Iris pigment epithelial cell (primary cell): Measurements from ENCODE around the gene ADAMTS3.
"Not testable (repeated sequence)": the region's sequence is repeated elsewhere in the genome, so short reads cannot be mapped to it uniquely, and the experiment has no call there.

Experiments
- DNase-seq: peaks from one replicate; pipeline ENCODE4 v3.0.0-alpha.2; 2011; ENCODE audit warnings: low read depth

The ADAMTS3 gene

DNA sequence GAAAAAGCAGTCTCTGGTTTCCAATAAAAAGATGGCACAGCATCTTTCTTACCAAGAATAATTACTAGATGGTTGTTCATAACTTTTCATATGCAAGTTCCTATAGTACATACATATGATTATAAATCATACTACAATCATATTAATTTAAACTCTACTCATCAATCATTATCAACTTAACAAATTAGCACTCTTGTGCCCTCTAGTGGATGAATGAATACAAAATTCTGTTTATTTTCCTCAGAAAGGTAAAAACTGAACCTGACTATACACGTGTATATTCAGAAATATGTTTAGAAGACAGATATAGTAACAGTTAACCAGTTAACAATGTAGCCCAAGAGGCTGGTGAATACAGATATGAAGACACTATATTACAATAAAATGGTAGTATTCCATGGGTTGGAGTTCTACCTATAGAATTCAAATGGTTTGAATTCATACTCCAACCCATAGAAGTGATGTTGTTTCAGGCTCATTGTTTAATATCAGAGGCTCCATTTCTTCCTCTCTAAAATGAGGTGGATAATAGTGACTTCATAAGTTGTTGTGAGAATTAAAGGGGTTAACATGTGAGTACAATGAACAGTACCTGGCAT is 100.0 kb downstream of the ADAMTS3 start:
- DNase-seq: peak; percentile 31

DNA sequence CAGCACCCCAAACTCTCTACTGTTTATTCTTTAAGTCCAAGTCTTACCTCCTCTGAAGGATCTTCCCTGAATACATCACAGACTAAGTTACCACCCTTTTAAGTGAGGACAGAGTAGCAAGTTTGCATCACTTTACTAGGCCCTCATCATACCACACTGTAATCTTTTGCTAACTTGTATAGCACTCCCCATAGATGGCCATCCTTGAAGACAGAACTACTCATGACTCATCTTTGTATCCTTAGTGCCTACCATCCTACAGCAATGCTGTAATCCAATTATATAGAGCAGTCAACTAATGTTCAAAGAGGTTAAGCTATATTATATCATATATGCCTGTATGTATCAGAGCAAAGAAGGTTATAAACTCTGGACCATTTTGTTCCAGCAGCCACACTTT is 101.4 kb downstream of the ADAMTS3 start:
- DNase-seq: peak; percentile 39

GRCh38 chr4:72463724-72464123 is 105.3 kb downstream of the ADAMTS3 start:
- no peak for DNase-seq

- no peak for DNase-seq
Measured at GRCh38 chr4:72457158-72457557, 111.9 kb downstream of the ADAMTS3 start.

DNA sequence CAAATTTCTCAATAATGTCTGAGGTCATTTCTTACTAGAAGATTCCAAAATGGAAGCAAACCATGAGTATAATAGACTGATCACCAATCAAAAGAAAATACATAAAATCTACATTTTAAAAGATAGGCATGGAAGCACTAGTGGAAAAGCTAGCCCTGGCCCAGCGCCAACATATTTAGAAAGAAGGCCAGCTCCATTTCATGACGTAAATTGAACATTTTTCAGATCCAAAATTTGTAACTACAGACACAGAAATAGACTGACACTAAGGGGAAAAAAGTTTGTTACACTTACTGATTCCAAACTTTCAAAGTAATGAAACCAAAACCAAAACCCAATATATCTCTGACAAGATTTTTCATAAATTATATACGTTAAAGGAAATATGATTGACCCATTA is 117.7 kb downstream of the ADAMTS3 start:
- DNase-seq: no peak

DNA sequence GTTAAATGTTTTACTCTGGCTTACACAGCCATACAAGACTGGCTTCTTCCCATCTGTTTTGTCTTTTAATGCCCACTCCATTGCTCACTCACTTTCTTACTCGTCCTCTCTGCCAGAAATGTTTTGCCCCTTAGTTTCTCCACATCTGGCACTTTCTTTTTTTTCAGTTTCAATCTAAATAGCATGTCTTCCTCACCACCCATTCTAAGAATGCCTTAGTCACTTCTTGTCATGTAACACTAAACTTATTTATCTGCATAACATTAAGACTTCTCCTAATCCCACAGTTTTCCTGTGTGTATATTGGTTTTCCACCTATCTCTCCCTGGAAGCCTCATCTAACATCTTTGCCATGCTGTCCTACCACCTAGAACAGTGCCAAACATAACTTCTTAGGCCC is 119.3 kb downstream of the ADAMTS3 start:
- no peak for DNase-seq

DNA sequence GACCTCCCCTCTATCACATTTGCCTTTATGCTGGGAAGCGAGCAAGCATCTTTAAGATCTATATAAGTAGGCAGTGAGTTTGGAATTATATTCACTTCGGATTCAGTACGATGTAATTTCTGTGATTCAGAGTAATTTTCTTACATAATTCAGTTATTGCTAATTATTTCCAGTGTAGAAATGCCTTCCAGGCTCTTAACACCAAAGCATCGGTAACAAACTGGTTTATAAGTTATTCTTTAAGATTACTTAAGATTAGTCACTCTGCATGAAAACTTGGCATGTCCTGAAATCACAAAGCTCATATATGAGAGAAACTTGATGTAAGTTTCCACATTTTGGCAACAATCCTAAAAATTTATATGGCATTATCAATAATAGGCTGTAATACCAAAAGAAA is 120.8 kb downstream of the ADAMTS3 start:
- DNase-seq: no peak

DNA sequence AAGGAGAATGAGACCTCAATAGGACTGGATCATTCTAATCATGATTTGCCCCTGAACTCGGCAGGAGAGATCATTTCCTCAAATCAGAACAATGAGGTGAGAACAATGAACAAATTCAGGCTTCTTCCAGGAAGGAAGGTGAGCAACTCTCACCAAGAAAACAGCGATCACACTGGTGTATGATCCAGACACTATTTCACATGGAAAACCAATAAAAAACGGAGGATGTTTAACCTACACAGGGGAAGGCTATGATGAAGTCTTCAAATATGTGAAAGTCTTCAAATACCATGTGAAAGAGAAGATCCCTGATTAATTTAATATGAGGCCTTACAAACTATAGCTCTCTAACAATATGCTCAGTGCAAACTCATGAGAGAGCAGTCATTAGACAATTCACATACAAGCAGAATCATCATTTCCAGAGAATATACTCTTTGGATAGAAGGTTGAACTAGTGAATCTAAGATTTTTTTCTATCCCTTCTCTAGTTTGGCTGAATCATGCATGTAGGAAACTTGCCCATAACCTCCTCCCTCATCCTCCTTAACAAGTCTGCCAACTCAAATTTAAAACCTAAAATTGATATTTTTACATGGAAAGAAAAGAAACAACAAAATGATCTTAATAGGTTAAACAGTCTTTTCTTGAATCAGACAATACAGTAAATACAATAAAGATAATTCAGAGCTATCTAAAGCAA is 122.5 kb downstream of the ADAMTS3 start:
- peak; percentile 27 for DNase-seq

GRCh38 chr4:72444092-72444491 is 124.9 kb downstream of the ADAMTS3 start:
- DNase-seq: no peak

GRCh38 chr4:72442715-72443114 is 126.3 kb downstream of the ADAMTS3 start:
- peak; percentile 27 for DNase-seq

DNA sequence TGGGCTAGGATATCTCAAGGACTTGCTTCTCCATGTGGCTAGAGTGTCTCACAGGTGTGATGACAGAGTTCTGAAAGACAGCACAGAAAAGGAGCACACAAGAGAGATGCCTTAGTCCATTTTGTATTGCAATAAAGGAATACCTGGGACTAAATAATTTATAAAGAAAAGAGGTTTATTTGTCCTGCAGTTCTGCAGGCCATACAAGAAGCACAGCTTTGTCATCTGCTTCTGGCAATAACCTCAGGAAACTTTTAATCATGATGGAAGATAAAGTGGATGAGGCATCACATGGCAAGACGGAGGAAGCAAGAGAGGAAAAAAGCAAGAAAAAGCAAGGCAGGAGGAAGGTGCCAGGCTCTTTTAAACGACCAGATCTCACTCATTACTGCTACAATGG is 126.9 kb downstream of the ADAMTS3 start:
- DNase-seq: no peak

DNA sequence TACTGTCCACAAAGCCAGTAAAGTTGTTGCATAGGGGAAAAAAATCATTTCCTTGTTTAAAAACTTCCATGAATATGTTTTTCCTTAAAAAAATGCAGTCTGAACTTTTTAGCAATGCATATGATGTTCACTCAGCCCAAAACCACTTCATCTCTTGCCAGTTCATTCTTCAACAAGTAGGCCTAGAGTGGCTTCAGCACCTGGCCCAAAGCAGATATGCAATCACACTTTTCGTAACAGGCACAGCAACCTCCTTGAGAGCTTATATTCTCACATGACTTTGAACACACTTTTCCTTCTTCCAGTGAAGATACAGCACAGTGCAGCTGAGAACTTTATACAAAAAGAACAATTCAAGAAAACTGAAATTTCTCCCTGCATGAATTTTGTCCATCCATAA is 128.6 kb downstream of the ADAMTS3 start:
- DNase-seq: no peak

GRCh38 chr4:72432975-72433374 is 136.0 kb downstream of the ADAMTS3 start:
- no peak for DNase-seq

DNA sequence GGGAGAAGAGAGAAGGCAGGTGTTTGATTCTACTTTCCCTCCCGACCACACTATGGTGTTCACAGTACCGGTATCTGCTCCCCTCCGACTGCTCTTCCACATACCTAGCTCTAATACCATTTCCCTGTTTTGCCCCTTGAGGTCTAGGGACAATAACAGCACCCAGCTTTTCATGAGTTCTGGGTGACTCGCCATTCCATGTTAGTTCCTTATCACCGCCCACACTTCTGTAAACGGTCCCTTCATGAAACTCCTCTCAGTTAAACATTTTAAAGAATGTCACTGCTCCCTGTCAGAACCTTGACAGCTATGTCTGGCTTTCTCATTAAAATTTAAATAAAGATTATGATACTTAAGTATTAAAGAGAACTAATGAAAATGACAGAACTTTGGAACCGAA is 136.7 kb downstream of the ADAMTS3 start:
- no peak for DNase-seq

- no peak for DNase-seq
Measured at GRCh38 chr4:72430988-72431387, 138.0 kb downstream of the ADAMTS3 start.

DNA sequence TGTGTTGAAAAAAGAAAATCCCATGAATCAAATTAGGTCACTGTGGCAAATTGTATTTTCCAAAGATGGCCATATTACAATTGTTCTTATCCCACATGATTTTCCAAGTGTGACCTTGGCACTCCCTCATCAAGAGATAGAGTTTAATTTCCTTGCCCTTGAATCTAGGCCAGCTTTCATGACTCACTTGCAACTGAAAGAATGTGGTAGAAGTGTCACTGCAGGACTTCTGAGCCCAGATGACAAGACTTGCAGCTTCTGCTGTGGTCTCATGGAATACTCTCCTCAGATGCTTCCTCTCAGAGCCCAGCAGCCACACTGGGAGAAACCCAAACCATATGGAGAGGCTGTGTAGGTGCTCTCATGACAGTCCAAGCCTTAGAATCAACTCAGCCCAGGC is 139.0 kb downstream of the ADAMTS3 start:
- peak; percentile 24 for DNase-seq

GRCh38 chr4:72429397-72429889 is 139.6 kb downstream of the ADAMTS3 start:
- DNase-seq: no peak

DNA sequence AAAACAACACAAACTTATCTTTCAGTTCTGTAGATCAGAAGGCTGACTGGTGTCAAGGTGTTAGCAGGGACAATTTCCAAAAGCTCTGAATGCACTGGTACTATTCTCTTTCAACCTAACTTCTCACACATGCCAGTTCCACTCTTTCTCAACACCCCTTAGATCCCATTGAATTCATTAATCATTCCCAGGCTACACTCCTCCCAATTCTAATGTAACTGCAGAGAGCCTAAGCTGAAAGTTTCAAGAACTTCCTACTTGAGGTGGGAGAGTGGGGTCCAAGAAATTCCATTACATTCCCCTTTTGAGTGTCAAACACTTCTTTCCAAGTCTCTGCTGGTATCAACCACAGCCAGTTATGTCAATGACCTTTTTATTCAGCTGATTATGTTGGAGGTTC is 142.0 kb downstream of the ADAMTS3 start:
- DNase-seq: no peak

GRCh38 chr4:72425908-72426307 is 143.1 kb downstream of the ADAMTS3 start:
- DNase-seq: not testable (repeated sequence)

DNA sequence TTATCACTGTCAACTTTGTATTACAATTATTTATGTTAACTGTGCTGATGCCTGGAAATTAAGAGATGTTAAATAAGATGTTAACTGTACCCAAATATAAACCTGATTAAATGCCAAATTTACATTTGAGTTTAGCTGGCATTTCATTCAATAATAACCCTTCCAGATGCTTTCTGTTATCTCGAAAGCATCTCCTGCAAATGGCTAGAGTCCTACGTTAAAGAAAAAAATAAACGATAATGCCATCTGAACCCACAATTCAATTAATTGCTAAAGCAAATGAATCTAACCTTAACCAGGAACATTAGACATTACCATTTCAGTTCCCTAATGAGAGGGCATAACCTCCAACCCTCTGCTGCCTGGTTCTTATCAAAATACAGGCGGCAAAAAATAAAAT is 145.0 kb downstream of the ADAMTS3 start:
- no peak for DNase-seq

GRCh38 chr4:72422416-72422815 is 146.6 kb downstream of the ADAMTS3 start:
- DNase-seq: no peak

DNA sequence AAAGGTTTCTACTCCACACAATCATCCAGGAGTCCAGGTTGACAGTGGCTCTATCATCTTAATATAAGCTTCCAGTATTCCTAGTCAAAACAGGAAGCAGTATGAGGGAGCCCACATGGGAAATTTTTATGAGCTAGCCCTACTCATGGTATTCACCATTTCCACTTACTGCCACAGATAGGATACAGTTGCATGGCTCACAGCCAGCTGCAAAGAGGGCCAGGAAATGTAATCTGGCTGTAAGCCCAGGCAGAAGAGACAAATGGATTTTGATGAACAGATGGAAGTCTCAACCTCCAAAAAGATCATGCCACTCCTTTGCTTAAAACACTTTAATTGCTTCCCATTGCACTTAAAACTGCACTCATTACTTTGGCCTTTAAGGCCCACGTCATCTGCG is 150.6 kb downstream of the ADAMTS3 start:
- DNase-seq: peak; percentile 84

GRCh38 chr4:72410158-72410557 is 158.9 kb downstream of the ADAMTS3 start:
- DNase-seq: no peak

DNA sequence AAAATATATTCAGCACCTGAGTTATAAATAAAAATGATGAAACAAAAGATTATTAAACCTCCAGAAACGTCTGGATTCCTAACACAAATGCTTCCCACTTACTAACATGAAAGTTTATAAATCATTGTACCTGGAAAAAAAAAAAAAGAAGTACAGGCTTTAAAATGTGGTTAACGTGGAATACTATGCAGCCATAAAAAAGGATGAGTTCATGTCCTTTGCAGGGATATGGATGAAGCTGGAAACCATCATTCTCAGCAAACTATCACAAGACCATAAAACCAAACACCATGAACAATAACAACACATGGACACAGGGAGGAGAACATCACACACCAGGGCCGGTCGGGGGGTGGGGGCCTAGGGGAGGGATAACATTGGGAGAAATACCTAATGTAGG is 160.5 kb downstream of the ADAMTS3 start:
- DNase-seq: no peak
